WI38 (cell line): ENCODE results near the gene HDGFL3.

Experiments
- H3K4me3 ChIP-seq: 2 replicates; pipeline ENCODE4 v1.5.1; 2011; ENCODE audit warnings: low read depth, mild to moderate bottlenecking, control low read depth, low read length
- TF ChIP-seq, protein P1 (sequence below): IDR thresholded peaks from 2 replicates; pipeline ENCODE4 v1.5.1; 2012; ENCODE audit warnings: low read depth, mild to moderate bottlenecking, control low read depth, low read length

Gene HDGFL3

DNA sequence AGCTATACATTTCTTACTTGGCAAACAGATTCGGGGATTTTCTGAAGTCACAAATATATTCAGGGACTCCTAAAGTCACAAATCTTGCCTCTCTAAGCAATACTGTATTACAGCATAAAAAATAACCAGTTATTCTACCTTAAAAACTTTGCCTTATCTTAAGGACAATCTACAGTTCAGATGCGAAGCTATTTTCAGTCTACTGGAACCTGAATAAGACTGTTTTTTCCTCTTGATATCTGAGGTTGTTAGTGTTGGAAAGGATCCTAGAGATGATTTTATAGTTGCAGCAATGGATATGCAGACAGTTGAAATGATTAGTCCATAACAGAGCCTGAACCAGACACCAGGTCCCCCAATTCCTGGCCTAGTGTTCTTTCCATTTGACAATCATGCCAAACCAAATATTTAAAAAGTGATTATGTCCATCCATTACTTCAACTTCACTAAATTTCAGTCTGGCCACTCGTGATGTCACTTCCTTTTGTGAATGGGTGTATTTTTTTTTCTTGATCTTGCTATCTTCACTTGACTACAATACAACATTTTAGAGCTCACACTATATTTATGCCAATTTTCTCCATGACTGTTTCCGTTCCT, 1.8 kb downstream of the HDGFL3 start:
- H3K4me3 ChIP-seq, result peak overlapping the region; percentile 69
- TF ChIP-seq, protein P1, sequence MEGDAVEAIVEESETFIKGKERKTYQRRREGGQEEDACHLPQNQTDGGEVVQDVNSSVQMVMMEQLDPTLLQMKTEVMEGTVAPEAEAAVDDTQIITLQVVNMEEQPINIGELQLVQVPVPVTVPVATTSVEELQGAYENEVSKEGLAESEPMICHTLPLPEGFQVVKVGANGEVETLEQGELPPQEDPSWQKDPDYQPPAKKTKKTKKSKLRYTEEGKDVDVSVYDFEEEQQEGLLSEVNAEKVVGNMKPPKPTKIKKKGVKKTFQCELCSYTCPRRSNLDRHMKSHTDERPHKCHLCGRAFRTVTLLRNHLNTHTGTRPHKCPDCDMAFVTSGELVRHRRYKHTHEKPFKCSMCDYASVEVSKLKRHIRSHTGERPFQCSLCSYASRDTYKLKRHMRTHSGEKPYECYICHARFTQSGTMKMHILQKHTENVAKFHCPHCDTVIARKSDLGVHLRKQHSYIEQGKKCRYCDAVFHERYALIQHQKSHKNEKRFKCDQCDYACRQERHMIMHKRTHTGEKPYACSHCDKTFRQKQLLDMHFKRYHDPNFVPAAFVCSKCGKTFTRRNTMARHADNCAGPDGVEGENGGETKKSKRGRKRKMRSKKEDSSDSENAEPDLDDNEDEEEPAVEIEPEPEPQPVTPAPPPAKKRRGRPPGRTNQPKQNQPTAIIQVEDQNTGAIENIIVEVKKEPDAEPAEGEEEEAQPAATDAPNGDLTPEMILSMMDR, result no peak

DNA sequence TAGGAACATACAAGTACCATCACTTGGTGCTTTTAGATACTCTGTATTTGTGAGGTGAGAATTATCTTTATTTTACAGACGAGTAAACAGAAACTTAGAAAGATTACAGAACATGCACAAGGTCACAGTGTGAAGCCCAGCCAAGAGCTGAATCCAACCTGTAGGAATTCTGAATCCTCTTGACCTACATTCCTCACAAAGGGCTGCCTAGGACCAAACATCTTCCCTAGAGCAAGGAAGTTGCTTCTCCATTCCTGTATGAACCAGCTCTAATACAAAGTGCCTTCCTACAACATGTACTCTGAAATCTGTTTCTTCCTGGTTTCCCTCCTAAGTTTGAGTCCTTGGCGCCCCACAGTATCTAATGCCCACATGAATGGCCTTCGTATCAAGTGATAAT, 2.9 kb downstream of the HDGFL3 start:
- TF ChIP-seq, protein P1, result no peak
- H3K4me3 ChIP-seq, result no peak overlapping the region

DNA sequence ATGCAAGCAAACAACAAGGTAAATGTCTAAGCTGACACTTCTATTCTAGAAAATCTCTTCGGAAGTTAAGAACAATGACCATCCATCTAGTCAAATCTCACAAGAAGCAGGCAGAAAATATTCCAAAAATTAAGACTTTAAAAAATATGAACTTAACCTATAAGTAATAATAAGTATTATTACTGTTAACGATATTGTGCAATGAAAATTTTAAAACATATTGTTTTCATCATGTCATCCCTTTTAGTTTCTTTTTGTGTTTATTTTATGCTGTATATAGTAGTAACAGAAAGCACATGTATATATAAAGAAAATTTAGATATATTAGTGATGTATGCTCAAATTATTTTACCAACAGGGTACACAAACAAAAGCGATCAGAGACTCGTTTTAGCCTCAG, 4.1 kb downstream of the HDGFL3 start:
- TF ChIP-seq, protein P1, result no peak
- H3K4me3 ChIP-seq, result no peak overlapping the region

DNA sequence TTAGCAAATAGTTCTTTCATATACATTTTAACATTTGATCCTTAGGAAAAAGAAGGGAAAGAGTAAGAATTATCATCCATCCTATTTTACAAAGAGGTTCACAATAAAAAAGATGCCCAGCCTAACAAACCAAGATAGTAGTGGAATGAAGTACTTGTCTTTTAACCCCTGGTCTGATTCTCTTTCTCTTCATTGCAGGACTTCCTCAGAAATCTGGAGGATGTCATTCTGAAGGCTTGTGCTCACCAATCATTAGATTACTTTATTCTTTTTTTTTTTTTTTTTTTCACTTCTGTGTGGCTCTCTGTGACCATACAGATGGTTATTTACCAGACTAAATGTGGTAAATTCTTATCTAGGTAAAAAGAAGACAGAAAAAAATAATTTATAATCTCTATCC, 7.0 kb downstream of the HDGFL3 start:
- H3K4me3 ChIP-seq, result no peak overlapping the region
- TF ChIP-seq, protein P1, result no peak

DNA sequence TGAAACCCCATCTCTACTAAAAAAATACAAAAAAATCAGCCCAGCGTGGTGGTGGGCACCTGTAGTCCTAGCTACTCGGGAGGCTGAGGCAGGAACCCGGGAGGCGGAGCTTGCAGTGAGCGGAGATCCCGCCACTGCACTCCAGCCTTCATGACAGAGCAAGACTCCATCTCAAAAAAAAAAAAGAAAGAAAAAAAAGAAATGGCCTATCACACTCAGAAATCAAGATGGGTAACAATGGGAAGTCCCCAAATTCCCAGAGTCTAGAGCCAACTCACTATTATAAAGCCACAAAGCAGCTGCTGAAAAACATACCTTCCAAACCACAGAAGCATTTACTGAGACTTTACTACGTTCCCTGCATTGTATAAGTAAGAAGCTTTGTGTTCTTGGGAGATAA, 7.5 kb downstream of the HDGFL3 start:
- TF ChIP-seq, protein P1, result no peak
- no peak overlapping the region for H3K4me3 ChIP-seq

DNA sequence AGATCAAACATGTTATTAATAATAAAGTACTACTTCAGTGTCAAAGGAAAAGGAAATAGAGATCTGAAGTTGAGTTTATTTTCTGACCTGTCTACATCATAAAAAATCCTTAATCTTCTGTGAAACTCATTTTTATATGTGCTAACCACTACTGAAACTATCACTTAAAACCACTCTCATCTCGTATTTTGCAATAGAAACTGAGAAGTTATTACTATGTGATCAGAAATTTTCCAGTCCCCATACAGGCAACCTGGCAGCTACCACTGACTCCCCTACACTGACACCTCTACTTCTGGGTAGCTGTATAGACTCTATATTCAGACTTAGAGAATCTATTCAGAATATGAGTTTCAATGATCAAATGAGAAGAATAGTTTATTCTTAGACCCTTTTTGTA, 8.3 kb downstream of the HDGFL3 start:
- H3K4me3 ChIP-seq, result no peak overlapping the region
- TF ChIP-seq, protein P1, result no peak

DNA sequence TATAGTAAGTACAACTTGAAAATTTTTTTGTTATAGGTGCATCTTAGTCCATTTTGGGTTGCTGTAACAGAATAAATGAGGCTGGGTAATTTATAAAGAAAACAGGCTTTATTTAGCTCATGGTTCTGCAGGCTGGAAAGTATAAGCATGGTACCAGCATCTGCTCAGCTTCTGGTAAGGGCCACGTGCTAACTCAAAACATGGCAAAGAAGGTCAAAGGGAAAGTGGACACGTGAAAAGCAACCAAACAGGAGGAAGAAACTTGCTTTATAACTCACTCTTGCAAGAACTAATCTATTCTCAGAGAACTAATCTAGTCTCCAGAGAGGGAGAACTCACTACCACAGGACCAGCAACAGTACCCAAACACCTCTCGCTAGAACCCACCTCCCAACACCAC, 9.1 kb downstream of the HDGFL3 start:
- TF ChIP-seq, protein P1, result no peak
- H3K4me3 ChIP-seq, result no peak overlapping the region
